GM10266 (cell line): ENCODE data around the gene CTDSPL.

Experiments
- DNase-seq: peaks from one replicate; pipeline ENCODE4 v3.0.0; 2012; ENCODE audit errors: extremely low spot score
- TF ChIP-seq, protein P1 (sequence below): IDR thresholded peaks from 2 replicates; pipeline ENCODE4 v1.5.1; 2012; ENCODE audit warnings: mild to moderate bottlenecking, low read depth; ENCODE audit not compliant: control insufficient read depth, insufficient read depth; ENCODE audit errors: missing control alignments

CTDSPL gene

DNA sequence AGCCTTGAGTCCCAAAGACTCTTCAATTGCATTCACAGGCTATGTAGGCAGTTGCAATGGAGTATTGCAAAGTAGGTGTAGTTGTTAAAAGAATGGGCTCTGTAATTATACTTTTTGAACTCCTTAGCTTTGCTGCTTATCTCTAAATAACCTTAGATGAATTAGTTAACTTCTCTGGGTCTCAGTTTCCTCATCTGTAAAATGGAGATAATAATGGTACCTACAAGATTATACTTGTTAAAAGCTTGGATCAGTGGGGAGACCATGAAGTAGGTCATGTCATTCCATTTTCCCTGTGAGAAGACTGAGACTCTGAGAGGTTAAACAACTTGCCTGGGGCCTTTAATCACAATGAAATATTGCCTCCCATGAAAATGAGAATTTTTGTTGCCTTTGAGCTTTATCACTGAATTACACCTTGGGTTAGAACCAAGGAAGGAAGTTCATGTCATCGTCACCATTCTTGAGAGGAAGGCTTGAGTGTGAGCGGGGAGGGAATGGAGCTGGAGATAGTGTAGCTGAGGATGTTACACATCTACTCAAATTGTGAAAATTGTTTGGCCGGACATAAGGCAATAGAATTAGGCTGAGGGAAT is 38.1 kb downstream of the CTDSPL start:
- TF ChIP-seq, protein P1, sequence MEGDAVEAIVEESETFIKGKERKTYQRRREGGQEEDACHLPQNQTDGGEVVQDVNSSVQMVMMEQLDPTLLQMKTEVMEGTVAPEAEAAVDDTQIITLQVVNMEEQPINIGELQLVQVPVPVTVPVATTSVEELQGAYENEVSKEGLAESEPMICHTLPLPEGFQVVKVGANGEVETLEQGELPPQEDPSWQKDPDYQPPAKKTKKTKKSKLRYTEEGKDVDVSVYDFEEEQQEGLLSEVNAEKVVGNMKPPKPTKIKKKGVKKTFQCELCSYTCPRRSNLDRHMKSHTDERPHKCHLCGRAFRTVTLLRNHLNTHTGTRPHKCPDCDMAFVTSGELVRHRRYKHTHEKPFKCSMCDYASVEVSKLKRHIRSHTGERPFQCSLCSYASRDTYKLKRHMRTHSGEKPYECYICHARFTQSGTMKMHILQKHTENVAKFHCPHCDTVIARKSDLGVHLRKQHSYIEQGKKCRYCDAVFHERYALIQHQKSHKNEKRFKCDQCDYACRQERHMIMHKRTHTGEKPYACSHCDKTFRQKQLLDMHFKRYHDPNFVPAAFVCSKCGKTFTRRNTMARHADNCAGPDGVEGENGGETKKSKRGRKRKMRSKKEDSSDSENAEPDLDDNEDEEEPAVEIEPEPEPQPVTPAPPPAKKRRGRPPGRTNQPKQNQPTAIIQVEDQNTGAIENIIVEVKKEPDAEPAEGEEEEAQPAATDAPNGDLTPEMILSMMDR: no peak
- no peak for DNase-seq

DNA sequence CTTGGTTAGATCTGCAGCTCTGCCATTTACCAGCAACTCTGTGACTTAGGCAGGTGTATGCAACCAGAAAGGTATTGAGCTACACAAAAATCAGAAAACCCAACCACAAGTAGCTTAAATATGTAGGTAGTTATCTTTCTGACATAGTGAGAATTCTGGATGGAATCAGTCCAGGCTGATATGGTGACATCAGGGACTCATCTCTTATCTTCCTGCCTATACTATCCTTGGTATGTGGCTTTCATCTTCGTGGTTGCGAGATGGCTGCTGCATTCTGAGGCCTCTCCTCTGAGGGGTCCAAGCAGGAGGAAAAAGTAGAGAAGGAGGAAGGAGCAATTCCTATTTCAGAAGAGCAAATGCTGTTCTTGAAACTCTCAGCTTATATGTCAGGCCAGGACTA is 40.0 kb downstream of the CTDSPL start:
- no peak for DNase-seq
- TF ChIP-seq, protein P1: no peak

DNA sequence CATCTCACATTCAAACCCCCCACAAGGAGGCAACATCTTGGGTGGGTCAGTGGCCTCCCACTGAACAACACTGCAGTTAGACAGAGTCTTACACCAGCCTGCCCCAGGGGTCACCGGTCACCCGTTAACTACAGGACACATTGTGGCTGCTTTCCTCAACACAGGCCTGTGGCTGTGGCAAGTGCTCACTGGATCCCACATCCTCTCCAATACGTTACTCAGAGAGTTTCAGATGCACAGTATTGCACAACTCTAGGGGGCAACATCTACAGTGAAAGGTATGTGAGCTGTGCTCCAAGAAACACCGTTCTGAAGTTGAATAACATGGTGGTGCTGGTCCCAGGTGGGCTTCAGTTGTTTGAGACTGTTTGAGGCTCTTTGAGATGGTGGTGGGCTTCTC is 41.0 kb downstream of the CTDSPL start:
- TF ChIP-seq, protein P1: no peak
- no peak for DNase-seq

DNA sequence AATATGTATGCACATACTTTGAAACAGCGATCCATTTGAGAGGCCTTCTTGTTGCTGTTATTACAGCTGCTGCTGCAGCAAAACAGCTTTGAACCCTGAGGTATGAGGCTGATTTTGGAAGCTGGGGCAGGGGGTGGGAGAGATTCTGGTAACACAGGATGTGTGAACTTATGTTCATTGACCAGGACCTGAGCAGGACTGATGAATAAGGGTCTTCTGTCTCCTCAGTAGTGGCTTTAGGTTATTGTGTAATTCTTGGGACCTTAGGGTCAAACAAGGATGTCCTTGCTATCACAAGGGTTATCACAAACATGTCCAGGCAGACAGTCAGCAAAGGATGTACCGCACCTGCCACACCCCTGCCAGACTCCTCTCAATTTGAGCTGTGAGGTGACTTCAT is 41.6 kb downstream of the CTDSPL start:
- DNase-seq: no peak

DNA sequence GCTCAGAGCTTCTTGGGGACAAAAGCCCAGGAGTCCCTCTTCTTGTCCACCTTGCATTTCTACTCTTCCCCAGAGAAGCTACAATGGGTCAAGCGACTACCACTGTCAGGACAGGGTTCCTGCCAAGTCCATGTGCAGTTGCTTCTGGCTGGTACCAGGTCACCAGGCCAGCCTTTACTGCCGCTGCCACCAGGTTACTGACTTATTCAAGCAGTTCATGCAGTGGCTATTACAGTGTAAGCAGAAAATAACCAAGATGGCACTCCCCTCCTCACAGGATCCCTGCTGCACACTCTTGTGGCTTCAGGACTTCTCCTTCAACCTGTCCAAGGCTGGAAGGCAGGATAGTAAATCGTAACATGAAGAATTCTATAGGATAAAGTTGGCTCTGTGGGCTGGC is 42.1 kb downstream of the CTDSPL start:
- no peak for DNase-seq
- TF ChIP-seq, protein P1: no peak

More for the DNA sequence above, 41.6 kb downstream of the CTDSPL start:
- TF ChIP-seq, protein P1: no peak

DNA sequence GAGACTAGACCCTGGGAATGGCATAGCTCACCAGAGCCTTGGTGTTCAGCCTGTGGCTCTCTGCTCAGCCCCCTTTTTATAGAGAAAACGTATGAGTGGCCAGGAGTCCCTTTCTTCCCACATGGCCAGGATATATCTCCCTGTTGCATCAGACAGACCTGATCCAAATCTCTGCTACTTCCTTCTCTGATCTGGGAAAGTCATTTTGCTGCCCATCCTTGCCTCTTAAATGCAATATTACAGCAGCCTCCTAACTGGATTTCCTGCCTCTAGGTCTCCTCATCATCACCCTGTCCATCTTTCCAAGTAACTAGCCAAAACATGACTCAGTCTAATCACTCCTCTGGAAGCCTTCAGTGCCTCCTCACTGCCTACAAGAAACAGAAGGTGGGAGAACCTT is 42.9 kb downstream of the CTDSPL start:
- TF ChIP-seq, protein P1: no peak
- DNase-seq: no peak

DNA sequence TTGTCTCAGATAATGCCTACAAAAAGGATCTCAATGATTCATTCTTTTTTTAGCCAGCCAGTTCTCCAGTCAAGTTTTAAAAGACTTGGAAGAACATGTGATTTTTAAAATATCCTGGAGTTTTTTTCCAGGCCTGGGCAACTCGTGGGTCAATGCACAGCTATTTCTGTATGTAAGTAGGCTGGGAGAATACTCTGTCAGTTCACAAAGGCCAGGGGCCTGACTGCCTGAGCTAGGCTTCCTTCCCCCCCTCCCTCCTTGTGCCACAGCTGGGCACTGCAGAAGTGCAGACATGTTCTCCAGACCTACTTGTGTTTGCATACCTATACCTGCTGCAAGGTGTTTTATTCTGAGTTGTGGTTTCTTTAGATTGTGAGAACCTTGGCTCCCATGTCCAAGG is 43.7 kb downstream of the CTDSPL start:
- DNase-seq: no peak

More for the DNA sequence above, 43.7 kb downstream of the CTDSPL start:
- TF ChIP-seq, protein P1: no peak
